Hematopoietic multipotent progenitor cell (in vitro differentiated cells): ENCODE measurements around the gene KIR3DL3. TPM values are rescaled to one million over a fixed set of nuclear protein-coding genes. Genes with fewer than 3 reads are reported as not detected.
A peak's percentile ranks its signal among the peaks of the same experiment; 100 is the strongest.
"Not testable (repeated sequence)": the region's sequence is repeated elsewhere in the genome, so short reads cannot be mapped to it uniquely, and the experiment has no call there.

ENCODE experiments used
- DNase-seq, 3 donors: peaks; one replicate each; pipeline ENCODE4 v3.0.0-alpha.2; 2011 to 2015; ENCODE audit warnings: low read depth in 2 of 3, low spot score in 2 of 3
- total RNA-seq: library from RNA; depleted of rRNA; stranded (reverse); fragments of >200 nt; gene quantifications from one replicate; pipeline ENCODE4 v1.2.3, GENCODE V29; 2012

The KIR3DL3 gene
- not detected for total RNA-seq

DNA sequence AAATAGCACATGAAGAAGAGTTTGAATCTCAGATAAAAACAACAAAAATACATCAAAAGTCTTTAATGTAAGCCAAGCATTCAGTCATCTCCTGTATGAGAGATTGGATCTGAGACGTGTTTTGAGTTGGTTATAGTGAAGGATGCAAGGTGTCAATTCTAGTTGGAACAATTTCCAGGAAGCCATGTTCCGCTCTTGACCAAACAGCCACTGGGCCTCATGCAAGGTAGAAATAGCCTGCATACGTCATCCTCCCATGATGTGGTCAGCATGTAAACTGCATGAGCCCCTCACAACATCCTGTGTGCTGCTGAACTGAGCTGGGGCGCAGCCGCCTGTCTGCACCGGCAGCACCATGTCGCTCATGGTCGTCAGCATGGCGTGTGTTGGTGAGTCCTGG lies at the start of gene KIR3DL3:
KIR3DL3 (plus strand) TSS at position 301 of the 400 bp plus-strand sequence; CDS start at position 356, 55 bp downstream.
- DNase-seq: no peak

DNA sequence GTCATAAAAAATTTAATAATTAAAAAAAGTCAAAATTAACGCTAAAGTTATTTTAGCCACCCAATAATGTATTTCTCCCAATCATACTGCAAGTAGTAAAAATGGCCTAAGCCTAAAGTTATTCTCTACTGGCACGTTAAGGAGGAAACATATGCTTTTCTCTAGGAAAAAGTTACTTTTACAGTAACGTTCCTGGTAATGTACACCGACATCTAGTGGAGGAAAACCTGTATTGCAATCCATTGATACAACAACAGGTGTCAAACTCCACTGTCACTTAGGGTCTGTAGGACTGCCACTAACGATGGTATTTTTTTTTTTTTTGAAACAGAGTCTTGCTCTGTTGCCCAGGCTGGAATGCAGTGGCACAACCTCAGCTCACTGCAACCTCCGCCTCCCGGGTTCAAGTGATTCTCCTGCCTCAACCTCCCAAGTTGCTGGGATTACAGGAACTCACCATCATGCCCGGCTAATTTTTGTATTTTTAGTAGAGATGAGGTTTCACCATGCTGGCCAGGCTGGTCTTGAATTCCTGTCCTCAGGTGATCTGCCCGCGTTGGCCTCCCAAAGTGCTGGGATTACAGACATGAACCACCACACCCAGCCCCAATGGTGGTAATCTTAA lies 47.9 kb upstream of the KIR3DL3 start:
- peak in 2 of 3 donors; percentile 44 to 59 for DNase-seq

DNA sequence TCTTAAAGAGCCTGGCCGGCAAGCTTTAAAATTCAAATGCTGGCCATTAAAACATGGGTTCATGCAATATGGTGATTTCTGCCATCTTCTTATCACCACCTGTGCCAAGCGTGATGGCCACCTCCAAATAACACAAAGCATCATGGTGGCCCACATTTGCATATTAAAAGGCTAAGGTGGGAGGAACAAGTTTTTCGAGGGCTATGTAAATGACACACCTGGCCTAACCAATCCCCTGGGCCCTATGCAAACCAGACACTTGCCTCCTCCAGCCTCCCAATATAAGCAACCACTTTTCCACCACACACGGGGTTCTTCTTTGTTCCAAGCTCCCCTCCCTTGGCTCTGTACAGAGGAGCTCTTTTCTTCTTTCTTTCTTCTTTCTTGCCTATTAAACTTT lies 47.0 kb upstream of the KIR3DL3 start:
- DNase-seq: no peak

- not testable (repeated sequence) for DNase-seq
These were observed 42.6 kb upstream of the KIR3DL3 start for GRCh38 chr19:54681596-54681995.

GRCh38 chr19:54682306-54682856 lies 41.9 kb upstream of the KIR3DL3 start:
- no peak for DNase-seq

- DNase-seq: peak in 2 of 3 donors; percentile 62 to 89
These were observed 39.7 kb upstream of the KIR3DL3 start for GRCh38 chr19:54684527-54684926.

DNA sequence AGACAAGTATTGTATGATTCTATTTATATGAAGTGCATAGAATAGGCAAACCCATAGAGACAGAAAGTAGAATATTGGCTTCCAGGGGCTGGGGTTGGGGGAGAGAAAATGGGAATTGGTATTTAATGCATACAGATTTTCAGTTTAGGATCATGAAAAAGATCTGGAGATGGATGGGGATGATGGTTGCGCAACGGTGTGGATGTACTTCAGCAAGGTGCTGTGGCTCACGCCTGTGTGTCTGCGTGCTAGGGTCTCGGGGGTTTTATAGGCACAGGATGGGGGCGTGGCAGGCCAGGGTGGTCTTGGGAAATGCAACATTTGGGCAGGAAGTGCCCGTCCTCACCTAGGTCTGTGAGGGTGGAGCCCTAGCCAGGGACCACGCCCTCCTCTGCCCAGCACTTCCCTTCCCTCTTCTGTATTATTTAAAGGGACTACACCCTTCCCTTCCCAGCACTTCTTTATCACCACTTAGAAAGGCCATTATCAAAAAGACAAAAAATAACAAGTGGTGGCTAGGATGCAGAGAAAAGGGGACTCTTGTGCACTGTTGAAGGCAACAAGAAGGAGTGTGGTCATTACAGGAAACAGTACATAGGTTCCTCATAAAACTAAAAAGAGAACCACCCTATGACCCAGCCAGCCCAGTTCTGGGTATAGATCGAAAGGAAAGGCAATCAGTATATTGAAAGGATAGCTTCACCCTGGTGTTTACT lies 32.5 kb upstream of the KIR3DL3 start:
- DNase-seq: no peak

DNA sequence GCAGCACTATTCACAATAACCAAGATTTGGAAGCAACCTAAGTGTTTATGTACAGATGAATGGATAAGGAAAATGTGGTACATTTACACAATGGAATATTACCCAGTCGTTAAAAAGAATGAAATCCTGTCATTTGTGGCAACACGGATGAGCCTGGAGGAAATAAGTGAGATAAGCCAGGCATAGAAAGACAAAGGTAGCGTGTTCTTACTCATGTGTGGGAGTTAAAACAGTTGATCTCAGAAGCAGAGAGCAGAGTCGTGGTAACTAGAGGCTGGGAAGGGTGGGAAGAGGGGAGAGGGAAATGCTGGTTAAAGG lies 32.0 kb upstream of the KIR3DL3 start:
- DNase-seq: no peak

DNA sequence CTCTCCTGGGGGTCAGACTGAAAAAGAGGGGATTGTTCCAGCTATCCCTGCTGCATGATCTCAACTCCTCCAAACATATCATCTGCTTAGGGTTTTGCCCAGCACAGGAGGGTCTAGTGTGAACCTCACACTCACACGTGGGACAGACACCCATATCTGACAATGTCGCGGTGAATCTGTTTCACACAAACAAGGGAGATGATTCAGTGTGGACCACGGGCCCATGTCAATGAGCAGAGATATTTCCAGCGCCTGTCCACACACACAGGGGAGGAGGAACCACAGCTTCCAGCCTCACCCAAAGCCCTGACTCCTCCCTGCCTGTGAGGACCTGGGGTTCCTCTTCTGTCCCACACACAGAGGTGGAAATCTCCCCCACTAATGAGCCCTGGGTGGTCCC lies 29.6 kb upstream of the KIR3DL3 start:
- DNase-seq: no peak

DNA sequence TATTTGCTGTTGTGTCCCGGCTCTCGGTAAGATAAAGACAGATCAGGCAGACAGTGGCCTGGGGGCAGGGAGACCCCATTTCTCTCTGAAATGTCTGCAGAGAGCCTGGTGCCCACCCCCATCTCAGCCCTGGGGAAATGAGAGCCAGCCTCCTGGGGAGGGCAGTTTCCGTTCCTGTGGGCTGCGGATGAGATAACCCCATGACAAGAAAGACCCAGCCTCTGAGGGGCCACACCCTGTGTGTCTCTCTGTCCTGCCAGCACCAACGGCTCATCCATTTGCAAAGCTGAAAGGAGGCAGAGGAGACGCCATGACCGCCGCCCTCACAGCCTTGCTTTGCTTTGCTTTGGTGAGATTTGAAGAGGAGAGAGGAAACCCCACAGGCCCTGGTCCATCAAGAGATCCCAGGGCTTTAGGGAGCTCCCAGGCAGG lies 28.1 kb upstream of the KIR3DL3 start:
- DNase-seq: no peak

DNA sequence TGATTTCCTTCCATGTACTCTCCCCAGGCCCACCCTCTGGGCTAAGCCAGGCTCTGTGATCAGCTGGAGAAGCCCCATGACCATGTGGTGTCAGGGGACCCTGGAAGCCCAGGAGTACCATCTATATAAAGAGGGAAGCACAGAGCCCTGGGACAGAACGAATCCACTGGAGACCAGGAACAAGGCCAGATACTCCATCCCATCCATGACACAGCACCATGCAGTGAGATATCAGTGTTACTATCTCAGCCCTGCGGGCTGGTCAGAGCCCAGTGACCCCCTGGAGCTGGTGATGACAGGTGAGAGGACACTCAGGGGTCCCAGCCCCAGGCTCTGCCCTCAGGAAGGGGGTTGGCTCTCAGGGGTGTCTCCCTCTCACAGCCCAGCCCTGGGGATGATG lies 27.5 kb upstream of the KIR3DL3 start:
- DNase-seq: no peak

- DNase-seq: not testable (repeated sequence)
These were observed 26.5 kb upstream of the KIR3DL3 start for GRCh38 chr19:54697716-54698115.

GRCh38 chr19:54704928-54705327 lies 19.3 kb upstream of the KIR3DL3 start:
- DNase-seq: no peak

DNA sequence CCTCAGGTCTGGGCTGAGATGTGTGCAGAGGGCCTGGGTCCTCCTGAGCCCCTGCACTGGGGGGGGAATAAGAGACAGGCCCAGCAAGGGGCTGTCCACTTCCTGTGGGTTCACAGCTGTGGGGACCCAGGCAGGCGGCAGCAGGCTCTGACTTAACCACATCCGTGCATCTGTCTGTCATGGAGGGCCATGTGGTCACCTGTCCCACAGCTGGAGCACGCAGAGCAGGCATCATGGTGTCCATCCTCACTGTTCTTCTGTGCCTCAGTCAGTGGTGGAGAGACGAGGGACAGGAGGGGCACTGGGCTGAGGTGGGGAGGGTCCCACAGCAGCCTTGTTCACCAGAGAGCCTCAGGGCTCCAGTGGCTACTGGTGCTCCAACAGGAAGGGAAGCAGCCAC lies 16.3 kb upstream of the KIR3DL3 start:
- DNase-seq: peak in 2 of 3 donors; percentile 5 to 32

DNA sequence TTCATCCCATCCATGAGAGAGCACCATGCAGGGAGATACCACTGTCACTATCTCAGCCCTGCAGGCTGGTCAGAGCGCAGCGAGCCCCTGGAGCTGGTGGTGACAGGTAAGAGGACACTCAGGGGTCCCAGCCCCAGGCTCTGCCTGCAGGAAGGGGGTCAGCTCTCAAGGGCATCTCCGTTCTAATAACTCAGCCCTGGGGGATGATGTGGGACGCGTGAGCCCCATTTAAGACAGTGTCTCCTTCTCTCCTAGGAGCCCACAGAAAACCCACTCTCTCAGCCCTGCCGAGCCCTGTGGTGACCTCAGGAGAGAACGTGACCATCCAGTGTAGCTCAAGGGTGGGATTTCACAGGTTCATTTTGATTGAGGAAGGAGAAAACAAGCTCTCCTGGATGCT lies 15.5 kb upstream of the KIR3DL3 start:
- no peak for DNase-seq

DNA sequence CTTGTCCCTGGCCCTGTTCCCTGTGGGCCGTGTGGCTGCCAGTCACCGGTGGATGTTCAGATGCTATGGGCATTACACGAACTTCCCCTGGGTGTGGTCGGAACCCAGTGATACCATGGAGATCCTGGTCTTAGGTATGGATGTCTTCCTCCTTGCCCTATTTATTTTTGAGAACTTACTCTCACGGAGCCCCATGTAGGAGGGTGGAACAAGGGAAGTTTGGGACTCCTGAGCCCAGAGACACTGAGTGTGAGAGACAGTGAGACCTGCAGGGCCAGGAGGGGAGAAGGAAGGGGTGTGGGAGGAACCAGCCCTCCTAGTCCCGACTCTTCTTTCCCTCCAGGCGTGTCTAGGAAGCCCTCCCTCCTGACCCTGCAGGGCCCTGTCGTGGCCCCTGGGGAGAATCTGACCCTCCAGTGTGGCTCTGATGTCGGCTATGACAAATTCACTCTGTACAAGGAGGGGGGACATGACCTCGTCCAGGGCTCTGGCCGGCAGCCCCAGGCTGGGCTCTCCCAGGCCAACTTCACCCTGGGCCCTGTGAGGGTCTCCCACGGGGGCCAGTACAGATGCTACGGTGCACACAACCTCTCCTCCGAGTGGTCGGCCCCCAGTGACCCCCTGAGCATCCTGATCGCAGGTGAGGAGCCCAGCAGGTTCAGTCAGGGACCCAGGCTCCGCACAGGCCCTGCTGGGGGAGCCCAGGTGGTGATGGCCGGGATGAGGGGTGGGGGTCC lies 14.9 kb upstream of the KIR3DL3 start:
- no peak for DNase-seq

- not testable (repeated sequence) for DNase-seq
These were observed 14.3 kb upstream of the KIR3DL3 start for GRCh38 chr19:54709956-54710355.

- no peak for DNase-seq
These were observed 402 bp downstream of the KIR3DL3 start for GRCh38 chr19:54724644-54725043.

- DNase-seq: no peak
These were observed 1.1 kb downstream of the KIR3DL3 start for GRCh38 chr19:54725321-54725720.

DNA sequence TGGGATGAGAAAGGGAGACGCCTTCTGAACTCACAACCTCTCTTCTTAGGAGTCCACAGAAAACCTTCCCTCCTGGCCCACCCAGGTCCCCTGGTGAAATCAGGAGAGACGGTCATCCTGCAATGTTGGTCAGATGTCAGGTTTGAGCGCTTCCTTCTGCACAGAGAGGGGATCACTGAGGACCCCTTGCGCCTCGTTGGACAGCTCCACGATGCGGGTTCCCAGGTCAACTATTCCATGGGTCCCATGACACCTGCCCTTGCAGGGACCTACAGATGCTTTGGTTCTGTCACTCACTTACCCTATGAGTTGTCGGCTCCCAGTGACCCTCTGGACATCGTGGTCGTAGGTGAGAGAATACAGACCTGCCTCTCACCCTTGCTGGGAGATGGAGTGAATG lies 3.3 kb downstream of the KIR3DL3 start:
- DNase-seq: no peak

GRCh38 chr19:54728167-54728566 lies 3.9 kb downstream of the KIR3DL3 start:
- no peak for DNase-seq
